Measurements from ENCODE around the gene SLC9A6.
"Not testable (repeated sequence)": the region's sequence is repeated elsewhere in the genome, so short reads cannot be mapped to it uniquely, and the experiment has no call there.

SLC9A6 gene

GRCh38 chrX:136061286-136061685, 76.1 kb downstream of the SLC9A6 start:
- DNase-seq (ENCODE audit: low read depth in 1 of 2, low spot score in 1 of 2): no peak

GRCh38 chrX:136061696-136062095, 76.5 kb downstream of the SLC9A6 start:
- DNase-seq (ENCODE audit: low read depth in 1 of 2, low spot score in 1 of 2): no peak

GRCh38 chrX:136063340-136064079, 78.3 kb downstream of the SLC9A6 start:
- no peak for DNase-seq (ENCODE audit: low read depth in 1 of 2, low spot score in 1 of 2)

- DNase-seq (ENCODE audit: low read depth in 1 of 2, low spot score in 1 of 2): no peak
Observed at GRCh38 chrX:136064661-136065043, 79.4 kb downstream of the SLC9A6 start.

- DNase-seq (ENCODE audit: low read depth in 1 of 2, low spot score in 1 of 2): no peak
Observed at GRCh38 chrX:136065044-136065671, 79.9 kb downstream of the SLC9A6 start.

GRCh38 chrX:136067097-136067496, 81.9 kb downstream of the SLC9A6 start:
- no peak for DNase-seq (ENCODE audit: low read depth in 1 of 2, low spot score in 1 of 2)

- no peak for DNase-seq (ENCODE audit: low read depth in 1 of 2, low spot score in 1 of 2)
Observed at GRCh38 chrX:136067966-136068365, 82.7 kb downstream of the SLC9A6 start.

GRCh38 chrX:136076942-136077341, 91.7 kb downstream of the SLC9A6 start:
- DNase-seq (ENCODE audit: low read depth in 1 of 2, low spot score in 1 of 2): no peak

- DNase-seq (ENCODE audit: low read depth in 1 of 2, low spot score in 1 of 2): no peak
Observed at GRCh38 chrX:136080766-136081165, 95.5 kb downstream of the SLC9A6 start.

GRCh38 chrX:136086521-136086920, 101.3 kb downstream of the SLC9A6 start:
- DNase-seq (ENCODE audit: low read depth in 1 of 2, low spot score in 1 of 2): no peak

GRCh38 chrX:136091898-136092297, 106.7 kb downstream of the SLC9A6 start:
- DNase-seq (ENCODE audit: low read depth in 1 of 2, low spot score in 1 of 2): not testable (repeated sequence)

- DNase-seq (ENCODE audit: low read depth in 1 of 2, low spot score in 1 of 2): no peak
Observed at GRCh38 chrX:136094962-136095361, 109.7 kb downstream of the SLC9A6 start.

All from activated CD4-positive, alpha-beta T cell treated with anti-CD3 and anti-CD28 coated beads, Interleukin-2, amount 50 U/mL, for 24 hours (primary cell).